GM19193 (cell line): ENCODE measurements around the gene NACC1.

Experiments
- POLR2A ChIP-seq: IDR thresholded peaks from 4 replicates; pipeline ENCODE4 v1.6.1; 2011; ENCODE audit not compliant: insufficient read depth, insufficient read length; ENCODE audit errors: extremely low read depth

The NACC1 gene

GRCh38 chr19:13120031-13120430 lies 2.0 kb downstream of the NACC1 start:
- no peak for TF ChIP-seq POLR2A

- no peak for TF ChIP-seq POLR2A
Observed at GRCh38 chr19:13120817-13121216, 2.8 kb downstream of the NACC1 start.

- TF ChIP-seq POLR2A: no peak
Observed at GRCh38 chr19:13121551-13122274, 3.6 kb downstream of the NACC1 start.

GRCh38 chr19:13122275-13122878 lies 4.3 kb downstream of the NACC1 start:
- no peak for TF ChIP-seq POLR2A

GRCh38 chr19:13122980-13123957 lies 5.2 kb downstream of the NACC1 start:
- no peak for TF ChIP-seq POLR2A

- TF ChIP-seq POLR2A: no peak
Observed at GRCh38 chr19:13127051-13127450, 9.0 kb downstream of the NACC1 start.

- no peak for TF ChIP-seq POLR2A
Observed at GRCh38 chr19:13127811-13128575, 9.9 kb downstream of the NACC1 start.

- TF ChIP-seq POLR2A: no peak
Observed at GRCh38 chr19:13128583-13128982, 10.5 kb downstream of the NACC1 start.

- no peak for TF ChIP-seq POLR2A
Observed at GRCh38 chr19:13129384-13129783, 11.3 kb downstream of the NACC1 start.

GRCh38 chr19:13130886-13131490 lies 12.9 kb downstream of the NACC1 start:
- no peak for TF ChIP-seq POLR2A

- TF ChIP-seq POLR2A: no peak
Observed at GRCh38 chr19:13132471-13133180, 14.6 kb downstream of the NACC1 start.

- no peak for TF ChIP-seq POLR2A
Observed at GRCh38 chr19:13133241-13133870, 15.3 kb downstream of the NACC1 start.

GRCh38 chr19:13134626-13135025 lies 16.6 kb downstream of the NACC1 start:
- no peak for TF ChIP-seq POLR2A
